GM06990 (cell line): Measurements from ENCODE around the gene SPAG17.

Experiments used
- DNase-seq: peaks from one replicate; pipeline ENCODE4 v3.0.0-alpha.2; 2011; ENCODE audit not compliant: insufficient read length; ENCODE audit errors: extremely low read depth
- H3K27me3 ChIP-seq: replicated peaks from 2 replicates; pipeline ENCODE4 v1.6.0; 2011; ENCODE audit warnings: low read length; ENCODE audit not compliant: control insufficient read depth, insufficient read depth
- H3K36me3 ChIP-seq: 2 replicates; pipeline ENCODE4 v1.5.1; 2011; ENCODE audit warnings: low read length; ENCODE audit not compliant: control insufficient read depth, insufficient read depth
- H3K4me3 ChIP-seq: replicated peaks from 2 replicates; pipeline ENCODE4 v1.5.1; 2011; ENCODE audit warnings: low read depth, mild to moderate bottlenecking, control low read depth, low read length
- CTCF ChIP-seq: IDR thresholded peaks from 2 replicates; pipeline ENCODE4 v1.5.1; 2011; ENCODE audit warnings: low read length, control low read depth, mild to moderate bottlenecking, inconsistent platforms; ENCODE audit not compliant: insufficient read depth, poor library complexity, severe bottlenecking

SPAG17 gene

DNA sequence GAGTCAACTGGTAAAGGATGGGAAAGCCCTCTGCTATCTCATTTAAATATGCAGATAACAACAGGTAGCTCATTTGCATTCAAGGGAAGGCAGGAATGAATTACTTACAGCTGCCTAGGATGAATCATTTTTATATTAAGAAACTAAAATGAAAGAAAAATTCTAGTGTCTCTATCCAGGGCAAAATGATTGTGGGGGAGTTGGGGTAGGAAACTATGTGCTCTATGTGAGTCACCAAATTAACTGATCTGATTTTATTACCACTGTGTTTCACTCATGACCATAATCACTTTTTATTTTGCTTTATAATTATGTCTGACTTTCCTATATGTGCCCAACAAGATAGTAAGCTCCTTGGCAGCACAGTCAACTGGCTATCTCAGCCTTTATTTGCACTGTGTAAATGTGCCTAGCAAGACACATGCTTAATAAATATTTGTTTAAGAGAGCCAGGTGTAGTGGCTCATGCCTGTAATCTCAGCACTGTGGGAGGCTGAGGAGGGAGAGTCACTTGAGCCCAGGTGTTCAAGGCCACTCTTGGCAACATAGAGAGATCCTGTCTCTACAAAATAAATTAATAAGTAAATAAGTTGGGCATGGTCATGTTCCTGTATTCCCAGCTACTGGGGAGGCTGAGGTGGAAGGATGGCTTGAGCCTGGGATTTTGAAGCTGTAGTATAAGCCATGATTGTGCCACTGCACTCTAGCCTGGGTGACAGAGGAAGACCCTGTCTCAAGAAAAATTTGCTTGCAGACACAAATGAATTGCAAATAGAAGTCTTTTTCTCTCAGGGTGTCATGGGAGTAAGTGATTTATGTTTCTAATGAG is 84.1 kb downstream of the SPAG17 start:
- no peak for TF ChIP-seq CTCF
- H3K4me3 ChIP-seq = no peak overlapping the region
- no peak for DNase-seq
- no peaks in the 10 kb centered on the region for H3K27me3 ChIP-seq
- no peaks in the 10 kb centered on the region for H3K36me3 ChIP-seq

DNA sequence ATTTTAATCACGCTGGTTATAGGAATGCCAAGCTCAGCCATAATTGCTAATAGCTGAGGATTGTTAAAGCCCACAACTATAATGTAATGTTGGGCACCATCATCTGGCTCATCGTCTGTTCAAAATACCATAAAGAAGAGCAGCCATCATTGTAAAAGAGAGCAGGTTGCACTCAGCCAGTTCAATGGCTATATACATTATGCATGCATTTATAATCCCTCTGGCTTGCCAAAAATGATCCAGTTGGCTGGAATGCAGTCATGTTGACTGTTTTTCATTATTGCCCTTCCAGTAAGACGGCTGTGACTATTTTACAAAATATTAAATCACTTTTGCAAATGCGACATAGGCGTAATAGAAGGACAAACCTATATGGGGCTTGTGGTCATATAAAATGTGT is 85.3 kb downstream of the SPAG17 start:
- Histone ChIP-seq H3K4me3 (no peak overlapping the region), H3K36me3 (no peaks in the 10 kb centered on the region), H3K27me3 (no peaks in the 10 kb centered on the region)
- no peak for DNase-seq
- TF ChIP-seq CTCF = no peak

DNA sequence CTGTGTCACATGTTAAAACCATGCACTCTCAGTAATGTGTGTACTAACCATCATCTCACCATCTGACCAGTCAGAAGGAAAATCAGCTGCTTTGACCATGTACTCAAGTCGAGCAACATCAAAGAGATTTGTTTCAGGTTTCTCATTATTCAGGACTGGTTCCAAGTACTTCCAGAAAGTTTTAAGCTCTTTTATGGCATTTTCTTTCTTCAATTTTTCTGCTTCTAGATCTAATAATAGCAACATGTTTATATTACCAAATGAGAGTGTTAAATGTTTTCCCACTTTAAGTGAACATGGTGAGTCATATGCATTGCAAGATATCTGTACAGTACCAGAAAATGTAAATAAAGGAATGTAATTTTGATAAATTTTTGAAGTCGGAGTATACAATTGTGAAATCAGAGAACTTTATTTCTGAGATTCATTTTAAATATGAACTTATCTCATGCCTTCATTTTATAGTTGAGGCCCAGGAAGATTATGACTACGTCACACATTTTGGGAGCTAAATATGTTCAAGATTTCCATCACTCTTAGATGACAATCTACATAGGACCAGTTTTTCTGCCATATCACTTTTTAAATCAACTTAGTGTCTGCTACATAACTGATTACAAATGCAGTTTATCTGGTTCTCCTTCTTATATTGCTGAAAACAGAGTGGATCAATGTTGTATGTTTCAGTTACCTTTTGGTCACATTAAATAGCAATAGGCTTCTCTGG is 87.2 kb downstream of the SPAG17 start:
- Histone ChIP-seq H3K36me3 (no peaks in the 10 kb centered on the region), H3K4me3 (no peak overlapping the region), H3K27me3 (no peaks in the 10 kb centered on the region)
- no peak for DNase-seq
- no peak for TF ChIP-seq CTCF

DNA sequence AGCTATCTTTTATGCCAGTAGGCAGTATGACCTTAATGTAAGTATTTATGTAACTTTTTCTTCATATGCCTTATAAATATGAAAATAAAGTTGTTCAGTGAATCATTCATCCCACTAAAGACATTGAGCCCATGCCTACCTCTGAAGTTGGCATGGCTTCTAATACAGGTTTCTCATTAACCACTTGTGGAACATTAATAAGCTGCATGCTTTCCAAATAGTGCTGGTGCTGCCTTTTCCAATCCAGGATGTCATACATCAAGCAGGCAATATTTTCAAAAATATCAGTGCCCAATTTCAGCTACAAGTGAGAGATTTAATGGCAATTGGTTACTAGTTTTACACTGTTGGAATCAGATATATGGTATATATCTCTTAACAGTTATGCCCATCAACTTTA is 92.0 kb downstream of the SPAG17 start:
- no peak overlapping the region for H3K4me3 ChIP-seq
- no peaks in the 10 kb centered on the region for H3K27me3 ChIP-seq
- no peak for DNase-seq
- TF ChIP-seq CTCF = no peak
- H3K36me3 ChIP-seq = no peaks in the 10 kb centered on the region

GRCh38 chr1:118090130-118090529 is 94.9 kb downstream of the SPAG17 start:
- Histone ChIP-seq H3K4me3 (no peak overlapping the region), H3K27me3 (no peaks in the 10 kb centered on the region), H3K36me3 (no peaks in the 10 kb centered on the region)
- no peak for TF ChIP-seq CTCF
- DNase-seq = no peak

GRCh38 chr1:118085365-118085764 is 99.7 kb downstream of the SPAG17 start:
- no peaks in the 10 kb centered on the region for H3K27me3 ChIP-seq
- H3K4me3 ChIP-seq = no peak overlapping the region
- DNase-seq = no peak
- no peak for TF ChIP-seq CTCF
- H3K36me3 ChIP-seq = no peaks in the 10 kb centered on the region
